Lung (tissue), 12 donors: ENCODE data around the gene TTC23. TPM values are rescaled to one million over a fixed set of nuclear protein-coding genes. Genes with fewer than 3 reads are reported as not detected.
A peak's percentile ranks its signal among the peaks of the same experiment; 100 is the strongest.

Experiments used
- ATAC-seq: fragments of 200-7000 bp; cut with Tn5 transposase; one replicate; pipeline ENCODE4 v1.9.1; 2020; ENCODE audit warnings: moderate number of reproducible peaks; ENCODE audit not compliant: insufficient read depth, low FRiP score
- DNase-seq, 3 donors: peaks; one replicate each; pipeline ENCODE4 v3.0.0-alpha.2; 2013 to 2017
- H3K27ac ChIP-seq, 2 donors: one replicate each; pipeline ENCODE4 v1.5.1; 2013; ENCODE audit warnings: mild to moderate bottlenecking in 2 of 2, moderate library complexity in 2 of 2, control low read depth in 1 of 2, inconsistent platforms in 1 of 2, low read depth in 1 of 2, low read length in 1 of 2
- H3K27me3 ChIP-seq, 3 donors: one replicate each; pipeline ENCODE4 v1.5.1; 2013; ENCODE audit warnings: low read length in 2 of 3; ENCODE audit not compliant: control insufficient read depth in 3 of 3, insufficient read depth in 3 of 3
- H3K36me3 ChIP-seq, 4 donors: one replicate each; pipeline ENCODE4 v1.5.1; 2013; ENCODE audit warnings: low read length in 4 of 4, mild to moderate bottlenecking in 1 of 4, moderate library complexity in 1 of 4; ENCODE audit not compliant: control insufficient read depth in 4 of 4, insufficient read depth in 4 of 4
- H3K4me1 ChIP-seq, 5 donors: one replicate each; pipeline ENCODE4 v1.5.1; 2013; ENCODE audit warnings: low read length in 5 of 5, mild to moderate bottlenecking in 2 of 5, moderate library complexity in 1 of 5; ENCODE audit not compliant: control insufficient read depth in 5 of 5, insufficient read depth in 5 of 5
- H3K4me3 ChIP-seq: one replicate; pipeline ENCODE4 v1.5.1; 2013; ENCODE audit warnings: mild to moderate bottlenecking, control low read depth, moderate library complexity
- H3K9ac ChIP-seq, 2 donors: one replicate each; pipeline ENCODE4 v1.5.1; 2013; ENCODE audit warnings: low read length in 2 of 2, control low read depth in 1 of 2; ENCODE audit not compliant: insufficient read depth in 1 of 2
- H3K9me3 ChIP-seq, 4 donors: one replicate each; pipeline ENCODE4 v1.5.1; 2013; ENCODE audit warnings: low read length in 3 of 4, mild to moderate bottlenecking in 1 of 4, moderate library complexity in 1 of 4; ENCODE audit not compliant: control insufficient read depth in 4 of 4, insufficient read depth in 3 of 4
- CTCF ChIP-seq: IDR thresholded peaks from 2 replicates; pipeline ENCODE4 v1.5.1; 2012; ENCODE audit warnings: mild to moderate bottlenecking; ENCODE audit errors: control extremely low read depth, extremely low read depth
- WGBS, 2 donors: extraction: QIAGEN DNeasy Blood & Tissue Kit; methylation state at CpG; one replicate each; pipeline ENCODE4 v1.1.7; 2013; 5-methylcytosine and 5-hydroxymethylcytosine counted together
- polyA plus RNA-seq, 2 donors: library from polyadenylated mRNA; stranded (reverse); fragments of 200-250 nt; gene quantifications; one replicate each; pipeline ENCODE4 v1.2.1, GENCODE V29; 2013
- total RNA-seq, 2 donors: library from RNA; depleted of rRNA in 1 of 2; stranded (reverse); fragments of >200 nt in 1 of 2; gene quantifications; one replicate each; pipeline ENCODE4 v1.2.1, GENCODE V29; 2014 to 2021
- donor health status: control.
- donor health status: control.
- donor health status: Bipolar disorder and iron deficiency.
- donor health status: healthy.
- donor health status: DM: yes; HTN: yes; CAD: no.

TTC23 gene
- total and polyA plus RNA-seq, 4 donors, result 6.2 to 48.5 (median 10.6) TPM

GRCh38 chr15:99211926-99212325 lies 37.5 kb downstream of the TTC23 start:
- H3K36me3 ChIP-seq, result peaks cover 0 to 15% (median under 1%) of the 10 kb centered on the region in 4 donors
- no peak for ATAC-seq
- no peak overlapping the region for H3K9ac ChIP-seq
- H3K27ac ChIP-seq, result peak overlapping the region in 1 of 2 donors; percentile 43
- peaks cover 0 to 3% (median 0%) of the 10 kb centered on the region in 5 donors for H3K4me1 ChIP-seq
- WGBS, 2 donors, result 65 to 77% methylated on average over 4 of the region's 4 CpGs
- no peak for TF ChIP-seq CTCF
- DNase-seq, result peak in 1 of 3 donors; percentile 1
- H3K9me3 ChIP-seq, result no peaks in the 10 kb centered on the region
- H3K4me3 ChIP-seq, result no peak overlapping the region
- no peaks in the 10 kb centered on the region for H3K27me3 ChIP-seq

- Histone ChIP-seq H3K36me3 (peaks cover 0 to 11% (median under 1%) of the 10 kb centered on the region in 4 donors), H3K9me3 (no peaks in the 10 kb centered on the region), H3K27ac (no peak overlapping the region), H3K9ac (no peak overlapping the region), H3K27me3 (no peaks in the 10 kb centered on the region), H3K4me1 (peaks cover 0 to 3% (median 0%) of the 10 kb centered on the region in 5 donors), H3K4me3 (no peak overlapping the region)
- TF ChIP-seq CTCF, result no peak
- ATAC-seq (no peak), DNase-seq (peak in 1 of 3 donors; percentile 13)
Observed at GRCh38 chr15:99210334-99210733, 39.0 kb downstream of the TTC23 start.

GRCh38 chr15:99209326-99209725 lies 40.1 kb downstream of the TTC23 start:
- no peak for TF ChIP-seq CTCF
- Histone ChIP-seq H3K27ac (no peak overlapping the region), H3K27me3 (no peaks in the 10 kb centered on the region), H3K9me3 (no peaks in the 10 kb centered on the region), H3K9ac (no peak overlapping the region), H3K4me1 (peaks cover 0 to 3% (median 0%) of the 10 kb centered on the region in 5 donors), H3K36me3 (peaks cover 0 to 11% (median 0%) of the 10 kb centered on the region in 4 donors), H3K4me3 (no peak overlapping the region)
- WGBS, 2 donors, result 71 to 77% methylated on average over 2 of the region's 2 CpGs
- ATAC-seq (no peak), DNase-seq (peak in 2 of 3 donors; percentile 9 to 20)

- peaks cover 0 to 3% (median 0%) of the 10 kb centered on the region in 5 donors for H3K4me1 ChIP-seq
Observed at GRCh38 chr15:99207672-99208071, 41.7 kb downstream of the TTC23 start.

More at GRCh38 chr15:99207672-99208071, 41.7 kb downstream of the TTC23 start:
- no peak for TF ChIP-seq CTCF
- 93 to 96% methylated on average over 3 of the region's 3 CpGs for WGBS, 2 donors
- Histone ChIP-seq H3K4me3 (no peak overlapping the region), H3K9ac (no peak overlapping the region), H3K27ac (no peak overlapping the region), H3K9me3 (no peaks in the 10 kb centered on the region), H3K36me3 (peaks cover 0 to 11% (median 0%) of the 10 kb centered on the region in 4 donors), H3K27me3 (no peaks in the 10 kb centered on the region)
- ATAC-seq (no peak), DNase-seq (no peak)
